Right lobe of liver (tissue), 4 donors: ENCODE results near the gene PBX4.

ENCODE experiments used
- POLR2A ChIP-seq: fragments of 450-650 bp; IDR thresholded peaks from one replicate; pipeline ENCODE4 v1.6.1; 2017; ENCODE audit warnings: antibody characterized with exemption, mild to moderate bottlenecking
- TF ChIP-seq, protein P1 (sequence below), 4 donors: fragments of 200-600 bp in 3 of 4; fragments of 450-650 bp in 1 of 4; IDR thresholded peaks; one replicate each; pipeline versions ENCODE4 v1.5.1 to v1.8.0; 2016 to 2022; ENCODE audit warnings: antibody characterized with exemption in 4 of 4, mild to moderate bottlenecking in 2 of 4
- donor health status: DM: no; HTN: no; CAD: no.
- donor health status: DM: no; HTN: no; CAD: no.
- donor health status: DM: no; HTN: yes; CAD: no.

DNA sequence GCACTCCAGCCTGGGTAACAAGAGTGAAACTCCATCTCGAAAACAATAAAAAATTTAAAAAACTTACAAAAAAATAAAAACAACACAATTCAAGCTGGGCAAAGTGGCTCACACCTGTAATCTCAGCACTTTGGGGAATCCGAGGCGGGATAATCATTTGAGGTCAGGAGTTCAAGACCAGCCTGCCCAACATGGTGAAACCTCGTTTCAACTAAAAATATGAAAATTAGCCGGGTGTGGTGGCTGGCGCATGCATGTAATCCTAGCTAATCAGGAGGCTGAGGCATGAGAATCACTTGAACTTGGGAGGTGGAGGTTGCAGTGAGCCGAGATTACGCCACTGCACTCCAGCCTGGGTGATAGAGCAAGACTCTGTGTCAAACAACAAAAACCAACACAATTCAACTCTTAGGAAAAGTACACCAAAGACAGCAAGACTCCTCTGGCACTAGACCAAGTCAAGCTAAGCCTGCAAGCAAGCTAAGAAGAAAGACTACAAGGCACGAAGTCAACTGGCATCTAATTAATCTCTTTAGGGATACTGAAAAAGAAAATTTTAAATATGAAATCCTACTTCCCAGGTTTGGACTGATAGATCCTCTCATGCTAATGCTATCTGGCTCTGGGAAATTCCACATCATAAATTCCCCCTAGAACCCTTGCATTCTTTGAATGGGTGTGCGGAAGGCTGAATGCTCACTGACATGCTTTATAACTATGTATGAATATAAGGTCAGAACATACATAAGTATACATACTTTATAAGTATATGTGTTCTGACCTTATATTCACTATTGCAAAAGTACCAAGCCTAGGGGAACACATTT is 7.9 kb downstream of the PBX4 start:
- TF ChIP-seq, protein P1, sequence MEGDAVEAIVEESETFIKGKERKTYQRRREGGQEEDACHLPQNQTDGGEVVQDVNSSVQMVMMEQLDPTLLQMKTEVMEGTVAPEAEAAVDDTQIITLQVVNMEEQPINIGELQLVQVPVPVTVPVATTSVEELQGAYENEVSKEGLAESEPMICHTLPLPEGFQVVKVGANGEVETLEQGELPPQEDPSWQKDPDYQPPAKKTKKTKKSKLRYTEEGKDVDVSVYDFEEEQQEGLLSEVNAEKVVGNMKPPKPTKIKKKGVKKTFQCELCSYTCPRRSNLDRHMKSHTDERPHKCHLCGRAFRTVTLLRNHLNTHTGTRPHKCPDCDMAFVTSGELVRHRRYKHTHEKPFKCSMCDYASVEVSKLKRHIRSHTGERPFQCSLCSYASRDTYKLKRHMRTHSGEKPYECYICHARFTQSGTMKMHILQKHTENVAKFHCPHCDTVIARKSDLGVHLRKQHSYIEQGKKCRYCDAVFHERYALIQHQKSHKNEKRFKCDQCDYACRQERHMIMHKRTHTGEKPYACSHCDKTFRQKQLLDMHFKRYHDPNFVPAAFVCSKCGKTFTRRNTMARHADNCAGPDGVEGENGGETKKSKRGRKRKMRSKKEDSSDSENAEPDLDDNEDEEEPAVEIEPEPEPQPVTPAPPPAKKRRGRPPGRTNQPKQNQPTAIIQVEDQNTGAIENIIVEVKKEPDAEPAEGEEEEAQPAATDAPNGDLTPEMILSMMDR (IDR thresholded peaks at IDR 0.05) = no peak
- TF ChIP-seq POLR2A = no peak
